AG20443 (cell line): ENCODE data around the gene WASF2.
"Not testable (repeated sequence)": the region's sequence is repeated elsewhere in the genome, so short reads cannot be mapped to it uniquely, and the experiment has no call there.

Experiments
- DNase-seq: peaks from one replicate; pipeline ENCODE4 v3.0.0; 2012; ENCODE audit warnings: low spot score, mixed read lengths

The WASF2 gene

GRCh38 chr1:27496604-27497155, 6.7 kb upstream of the WASF2 start:
- DNase-seq: no peak

GRCh38 chr1:27492796-27493195, 2.8 kb upstream of the WASF2 start:
- no peak for DNase-seq

- DNase-seq: no peak
Measured at GRCh38 chr1:27491748-27492700, 2.1 kb upstream of the WASF2 start.

- peak; percentile 35 for DNase-seq
Measured at GRCh38 chr1:27489501-27489972, 430 bp downstream of the WASF2 start.

- DNase-seq: no peak
Measured at GRCh38 chr1:27487966-27488884, 1.7 kb downstream of the WASF2 start.

- DNase-seq: no peak
Measured at GRCh38 chr1:27485363-27485762, 4.6 kb downstream of the WASF2 start.

GRCh38 chr1:27483659-27484058, 6.3 kb downstream of the WASF2 start:
- DNase-seq: no peak

GRCh38 chr1:27481994-27482620, 7.9 kb downstream of the WASF2 start:
- no peak for DNase-seq

GRCh38 chr1:27478098-27478497, 11.9 kb downstream of the WASF2 start:
- no peak for DNase-seq

GRCh38 chr1:27476237-27476636, 13.7 kb downstream of the WASF2 start:
- no peak for DNase-seq

GRCh38 chr1:27475720-27476119, 14.2 kb downstream of the WASF2 start:
- no peak for DNase-seq

- no peak for DNase-seq
Measured at GRCh38 chr1:27473755-27474154, 16.2 kb downstream of the WASF2 start.

- not testable (repeated sequence) for DNase-seq
Measured at GRCh38 chr1:27472098-27472497, 17.9 kb downstream of the WASF2 start.

- DNase-seq: no peak
Measured at GRCh38 chr1:27471477-27471876, 18.5 kb downstream of the WASF2 start.

GRCh38 chr1:27469334-27469733, 20.6 kb downstream of the WASF2 start:
- DNase-seq: no peak

GRCh38 chr1:27468378-27468777, 21.6 kb downstream of the WASF2 start:
- not testable (repeated sequence) for DNase-seq

- DNase-seq: no peak
Measured at GRCh38 chr1:27464926-27465647, 24.9 kb downstream of the WASF2 start.

GRCh38 chr1:27463916-27464315, 26.1 kb downstream of the WASF2 start:
- DNase-seq: not testable (repeated sequence)

- DNase-seq: not testable (repeated sequence)
Measured at GRCh38 chr1:27458521-27458920, 31.4 kb downstream of the WASF2 start.

GRCh38 chr1:27455139-27455811, 34.7 kb downstream of the WASF2 start:
- no peak for DNase-seq
